Ishikawa (cell line): ENCODE data around the gene RBMS3.

Source experiments
- EP300 ChIP-seq: IDR thresholded peaks from 2 replicates; pipeline ENCODE4 v1.6.1; 2012; ENCODE audit warnings: borderline replicate concordance
- NFIC ChIP-seq: IDR thresholded peaks from 2 replicates; pipeline ENCODE4 v1.6.1; 2012
- REST ChIP-seq: IDR thresholded peaks from 2 replicates; pipeline ENCODE4 v1.6.1; 2012; ENCODE audit warnings: low read depth, mild to moderate bottlenecking
- TAF1 ChIP-seq: IDR thresholded peaks from 2 replicates; pipeline ENCODE4 v1.6.1; 2012; ENCODE audit warnings: low read depth, mild to moderate bottlenecking
- YY1 ChIP-seq: IDR thresholded peaks from 2 replicates; pipeline ENCODE4 v1.6.1; 2012; ENCODE audit warnings: low read depth
- ZBTB7A ChIP-seq: IDR thresholded peaks from 2 replicates; pipeline ENCODE4 v1.6.1; 2012; ENCODE audit warnings: low read depth

GRCh38 chr3:29314727-29315088 is 33.8 kb downstream of the RBMS3 start:
- TF ChIP-seq NFIC, result no peak
- TF ChIP-seq EP300, result no peak
- TF ChIP-seq ZBTB7A, result no peak
- no peak for TF ChIP-seq REST
- no peak for TF ChIP-seq YY1
- no peak for TF ChIP-seq TAF1
